Measurements from ENCODE around the gene LAGE3.
A peak's percentile ranks its signal among the peaks of the same experiment; 100 is the strongest.

The LAGE3 gene

DNA sequence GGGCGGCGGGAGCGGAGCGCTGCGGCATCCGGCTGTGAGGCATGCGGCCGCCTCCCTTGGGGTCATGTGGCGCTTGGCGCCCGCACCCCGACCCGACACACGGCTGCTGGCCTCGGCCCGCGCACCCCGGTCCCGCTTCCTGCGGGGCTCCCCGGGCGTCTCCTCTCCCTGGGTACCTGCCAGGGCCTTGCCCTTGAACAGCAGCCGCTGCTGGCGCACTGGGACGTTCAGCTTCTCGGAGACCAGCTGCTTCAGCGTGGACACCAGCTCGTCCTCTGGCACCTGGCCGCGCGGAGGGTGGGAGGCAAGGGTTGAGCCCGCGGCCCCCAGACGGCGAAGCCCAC, 6.9 kb upstream of the LAGE3 start:
- peak; percentile 51 for DNase-seq (ENCODE audit: low read depth)
- TF ChIP-seq POLR2A (IDR thresholded peaks at IDR 0.05; ENCODE audit: extremely low read depth, insufficient read length) (no peak), MYC (IDR thresholded peaks at IDR 0.05; ENCODE audit: low read depth, low read length) (no peak; the same call in 1 of the 2 replicates)
- TF ChIP-seq, protein P1, sequence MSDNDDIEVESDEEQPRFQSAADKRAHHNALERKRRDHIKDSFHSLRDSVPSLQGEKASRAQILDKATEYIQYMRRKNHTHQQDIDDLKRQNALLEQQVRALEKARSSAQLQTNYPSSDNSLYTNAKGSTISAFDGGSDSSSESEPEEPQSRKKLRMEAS (IDR thresholded peaks at IDR 0.05; ENCODE audit: low read depth, low read length) = peak; percentile 54; the same call in 1 of the 2 replicates
- peak overlapping the region; percentile 70 for H3K4me3 ChIP-seq (ENCODE audit: low read depth, low read length)

DNA sequence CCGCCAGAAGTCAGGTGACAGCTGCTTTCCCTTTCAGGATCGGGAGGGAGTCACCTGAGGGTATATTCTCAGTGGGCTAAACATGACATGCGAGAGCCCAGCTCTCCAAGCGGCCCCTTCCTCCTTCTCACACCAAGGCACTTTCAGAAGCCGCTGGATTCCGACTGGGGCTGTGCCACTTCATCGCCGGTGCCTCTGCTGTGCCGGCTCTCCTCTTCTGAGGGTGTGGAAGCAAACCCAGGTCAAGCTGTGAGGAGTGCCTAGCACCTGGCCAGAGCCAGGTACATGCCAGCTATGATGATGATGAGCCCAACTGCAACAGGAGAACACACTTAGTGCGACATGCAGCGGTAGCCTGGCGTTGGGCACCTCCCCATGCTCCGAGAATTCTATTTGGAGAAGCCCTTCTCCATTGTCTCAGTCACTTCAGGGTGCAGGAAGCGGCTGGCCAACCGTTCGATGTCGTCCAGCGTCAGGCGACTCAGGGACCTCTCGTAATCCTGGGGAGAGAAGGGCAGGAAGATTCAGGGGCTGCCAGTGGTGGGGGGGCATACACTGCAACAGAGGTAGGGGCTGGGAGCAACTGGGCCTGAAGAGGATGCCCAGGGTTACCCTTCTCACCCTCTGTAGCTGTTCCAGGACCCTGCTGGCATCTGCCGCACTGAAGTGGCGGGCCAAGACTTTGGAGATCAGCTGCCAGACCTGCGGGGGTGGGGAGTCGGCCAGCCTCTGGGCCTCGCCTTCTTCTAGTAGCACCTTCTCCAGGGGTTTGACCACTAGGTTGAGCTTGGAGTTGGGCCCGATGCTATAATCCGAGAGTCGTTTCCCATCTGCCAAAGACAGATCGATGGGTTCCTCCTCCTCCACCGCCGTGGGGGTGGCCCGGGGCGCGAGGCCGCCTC, 6.3 kb upstream of the LAGE3 start:
- H3K4me3 ChIP-seq (ENCODE audit: low read depth, low read length) = peak overlapping the region; percentile 70
- DNase-seq (ENCODE audit: low read depth) = no peak
- TF ChIP-seq MYC (IDR thresholded peaks at IDR 0.05; ENCODE audit: low read depth, low read length) (no peak), CTCF (IDR thresholded peaks at IDR 0.05; ENCODE audit: low read depth, low read length) (no peak), POLR2A (IDR thresholded peaks at IDR 0.05; ENCODE audit: extremely low read depth, insufficient read length) (no peak)
- TF ChIP-seq, protein P1 (IDR thresholded peaks at IDR 0.05; ENCODE audit: low read depth, low read length) = no peak

GRCh38 chrX:154484255-154485149, 5.4 kb upstream of the LAGE3 start:
- DNase-seq (ENCODE audit: low read depth) = peak; percentile 37
- H3K4me3 ChIP-seq (ENCODE audit: low read depth, low read length) = peak overlapping the region; percentile 70
- TF ChIP-seq POLR2A (IDR thresholded peaks at IDR 0.05; ENCODE audit: extremely low read depth, insufficient read length) (no peak), CTCF (IDR thresholded peaks at IDR 0.05; ENCODE audit: low read depth, low read length) (no peak), MYC (IDR thresholded peaks at IDR 0.05; ENCODE audit: low read depth, low read length) (no peak)
- TF ChIP-seq, protein P1 (IDR thresholded peaks at IDR 0.05; ENCODE audit: low read depth, low read length) = no peak

- no peak for DNase-seq (ENCODE audit: low read depth)
- TF ChIP-seq CTCF (IDR thresholded peaks at IDR 0.05; ENCODE audit: low read depth, low read length) (no peak), MYC (IDR thresholded peaks at IDR 0.05; ENCODE audit: low read depth, low read length) (no peak), POLR2A (IDR thresholded peaks at IDR 0.05; ENCODE audit: extremely low read depth, insufficient read length) (no peak)
- TF ChIP-seq, protein P1 (IDR thresholded peaks at IDR 0.05; ENCODE audit: low read depth, low read length) = no peak
- no peak overlapping the region for H3K4me3 ChIP-seq (ENCODE audit: low read depth, low read length)
Measured at GRCh38 chrX:154483325-154483724, 4.2 kb upstream of the LAGE3 start.

DNA sequence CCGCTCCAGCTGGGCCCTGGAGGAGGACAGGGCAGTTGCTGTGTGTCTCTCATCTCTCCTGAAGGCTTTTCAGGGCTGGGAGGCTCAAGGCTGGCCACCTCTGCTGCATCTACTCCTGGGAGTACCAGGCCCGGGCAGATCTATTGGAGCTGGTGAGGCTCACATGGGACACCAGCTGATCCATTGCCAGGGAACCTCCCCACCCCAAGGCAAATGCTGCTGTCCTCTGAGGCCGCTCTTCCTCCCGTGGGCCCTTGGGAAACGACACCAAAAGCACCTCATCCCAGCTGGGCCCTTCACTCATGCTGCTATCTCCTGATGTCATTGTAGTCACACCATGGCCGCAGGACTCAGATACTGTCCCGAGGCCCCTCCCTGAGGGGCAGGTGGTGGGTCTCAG, 3.7 kb upstream of the LAGE3 start:
- no peak for DNase-seq (ENCODE audit: low read depth)
- H3K4me3 ChIP-seq (ENCODE audit: low read depth, low read length) = no peak overlapping the region
- TF ChIP-seq MYC (IDR thresholded peaks at IDR 0.05; ENCODE audit: low read depth, low read length) (no peak), POLR2A (IDR thresholded peaks at IDR 0.05; ENCODE audit: extremely low read depth, insufficient read length) (no peak), CTCF (IDR thresholded peaks at IDR 0.05; ENCODE audit: low read depth, low read length) (no peak)
- TF ChIP-seq, protein P1 (IDR thresholded peaks at IDR 0.05; ENCODE audit: low read depth, low read length) = no peak

All from NB4 (cell line).